Fibroblast of the aortic adventitia (primary cell): ENCODE measurements around the gene COPG1. TPM values are rescaled to one million over a fixed set of nuclear protein-coding genes. Genes with fewer than 3 reads are reported as not detected.

ENCODE experiments used
- DNase-seq: peaks from one replicate; pipeline ENCODE4 v3.0.0-alpha.2; 2010; ENCODE audit warnings: low read depth
- H3K4me3 ChIP-seq: 2 replicates; pipeline ENCODE4 v1.5.1; 2011; ENCODE audit warnings: low read depth, mild to moderate bottlenecking, control low read depth, low read length, moderate library complexity
- total RNA-seq: library from RNA; depleted of rRNA; stranded (reverse); fragments of >200 nt; gene quantifications from 2 replicates; pipeline ENCODE4 v1.2.3, GENCODE V29; 2012; ENCODE audit warnings: low replicate concordance
- TF ChIP-seq, protein P1 (sequence below): IDR thresholded peaks from 2 replicates; pipeline ENCODE4 v1.5.1; 2011; ENCODE audit warnings: mild to moderate bottlenecking, low read length, control low read depth, inconsistent platforms; ENCODE audit not compliant: insufficient read depth

Gene COPG1
- total RNA-seq, 1 donor = 235 TPM

DNA sequence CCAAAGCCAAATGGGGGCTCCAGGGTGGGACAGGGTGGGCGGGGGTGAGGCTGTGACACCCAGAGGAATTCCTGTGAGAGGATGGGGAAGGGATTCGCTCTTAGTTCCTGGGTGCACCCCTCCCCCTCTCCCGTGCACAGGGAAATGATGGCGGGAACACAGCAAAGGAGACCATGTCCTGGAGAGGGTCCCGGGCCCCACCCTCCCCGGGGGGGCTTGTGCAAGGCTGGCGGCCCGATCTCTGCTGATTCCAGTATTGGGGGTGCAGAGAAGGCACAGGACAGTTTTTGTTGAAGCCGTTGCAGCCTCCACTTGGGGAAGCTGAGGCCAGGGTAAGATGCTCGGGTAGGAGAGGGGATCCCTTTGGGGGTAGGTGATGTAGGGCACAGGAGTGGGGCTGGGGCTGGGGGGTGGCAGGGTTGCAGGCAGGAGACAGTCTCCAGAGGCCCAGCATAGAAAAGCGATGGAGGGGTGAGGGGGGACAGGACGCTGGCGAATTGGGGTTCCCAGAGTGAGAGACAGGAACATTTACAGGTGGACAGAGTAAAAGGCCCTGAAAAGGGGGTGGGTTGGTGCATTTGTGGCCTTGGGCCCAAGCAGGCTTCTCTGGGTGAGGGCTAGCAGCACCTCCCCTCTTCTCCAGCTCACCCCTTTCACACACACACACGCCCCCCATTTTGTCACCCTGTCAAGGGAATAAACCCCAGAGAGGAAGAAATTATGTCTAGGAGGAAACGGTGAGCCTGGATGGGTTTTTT lies 67.8 kb downstream of the COPG1 start:
- TF ChIP-seq, protein P1, sequence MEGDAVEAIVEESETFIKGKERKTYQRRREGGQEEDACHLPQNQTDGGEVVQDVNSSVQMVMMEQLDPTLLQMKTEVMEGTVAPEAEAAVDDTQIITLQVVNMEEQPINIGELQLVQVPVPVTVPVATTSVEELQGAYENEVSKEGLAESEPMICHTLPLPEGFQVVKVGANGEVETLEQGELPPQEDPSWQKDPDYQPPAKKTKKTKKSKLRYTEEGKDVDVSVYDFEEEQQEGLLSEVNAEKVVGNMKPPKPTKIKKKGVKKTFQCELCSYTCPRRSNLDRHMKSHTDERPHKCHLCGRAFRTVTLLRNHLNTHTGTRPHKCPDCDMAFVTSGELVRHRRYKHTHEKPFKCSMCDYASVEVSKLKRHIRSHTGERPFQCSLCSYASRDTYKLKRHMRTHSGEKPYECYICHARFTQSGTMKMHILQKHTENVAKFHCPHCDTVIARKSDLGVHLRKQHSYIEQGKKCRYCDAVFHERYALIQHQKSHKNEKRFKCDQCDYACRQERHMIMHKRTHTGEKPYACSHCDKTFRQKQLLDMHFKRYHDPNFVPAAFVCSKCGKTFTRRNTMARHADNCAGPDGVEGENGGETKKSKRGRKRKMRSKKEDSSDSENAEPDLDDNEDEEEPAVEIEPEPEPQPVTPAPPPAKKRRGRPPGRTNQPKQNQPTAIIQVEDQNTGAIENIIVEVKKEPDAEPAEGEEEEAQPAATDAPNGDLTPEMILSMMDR = no peak
- H3K4me3 ChIP-seq = peak overlapping the region; percentile 90
- DNase-seq = no peak

GRCh38 chr3:129317848-129318247 lies 68.4 kb downstream of the COPG1 start:
- TF ChIP-seq, protein P1 = no peak
- peak; percentile 9 for DNase-seq
- H3K4me3 ChIP-seq = no peak overlapping the region

- no peak for DNase-seq
- TF ChIP-seq, protein P1 = no peak
Observed at GRCh38 chr3:129318921-129319320, 69.5 kb downstream of the COPG1 start.

DNA sequence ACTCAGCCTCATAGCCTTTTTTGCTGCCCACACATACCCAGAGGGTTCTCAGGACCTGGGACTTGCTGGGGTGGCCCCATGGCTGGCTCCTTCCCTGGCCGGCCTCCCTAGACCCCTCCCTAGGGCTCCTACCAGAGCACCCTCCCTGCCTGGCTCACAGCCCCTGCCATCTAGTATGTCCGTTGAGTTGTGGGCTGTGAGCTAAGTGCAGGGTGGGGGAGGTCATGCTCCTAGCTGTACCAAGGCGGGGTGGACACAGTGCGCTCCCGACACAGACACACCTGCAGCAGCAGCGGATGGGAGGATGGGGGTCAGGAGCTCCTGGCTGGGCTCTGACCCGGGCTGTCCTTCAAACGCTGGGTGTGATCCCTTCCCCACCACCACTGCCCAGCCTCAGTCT lies 70.9 kb downstream of the COPG1 start:
- TF ChIP-seq, protein P1 = no peak
- no peak for DNase-seq
- no peak overlapping the region for H3K4me3 ChIP-seq

More at GRCh38 chr3:129318921-129319320, 69.5 kb downstream of the COPG1 start:
- H3K4me3 ChIP-seq = no peak overlapping the region

- no peak for DNase-seq
- TF ChIP-seq, protein P1 = no peak
- no peak overlapping the region for H3K4me3 ChIP-seq
Observed at GRCh38 chr3:129320825-129321487, 71.5 kb downstream of the COPG1 start.

- DNase-seq = no peak
- TF ChIP-seq, protein P1 = no peak
- H3K4me3 ChIP-seq = no peak overlapping the region
Observed at GRCh38 chr3:129321887-129322286, 72.5 kb downstream of the COPG1 start.
